Measurements from ENCODE around the gene UBA52. TPM values are rescaled to one million over a fixed set of nuclear protein-coding genes. Genes with fewer than 3 reads are reported as not detected.

UBA52 gene
- total and polyA plus RNA-seq, 2 of the 13 experiments (the other 11 are each of a cell fraction or from before 2014, with no cell fraction given), result 959 to 1,782 TPM

- TF ChIP-seq ATF2 (CRISPR knock-in tag; IDR thresholded peaks at IDR 0.05) (peak; percentile 72; the same call in 1 of the 2 replicates), ZNF430 (CRISPR knock-in tag; IDR thresholded peaks at IDR 0.05) (no peak; the same call in 1 of the 2 replicates), SIN3B (IDR thresholded peaks at IDR 0.05; ENCODE audit: low read length) (no peak), ZNF816 (CRISPR knock-in tag; IDR thresholded peaks at IDR 0.05; ENCODE audit: borderline replicate concordance) (no peak), REPIN1 (CRISPR knock-in tag; IDR thresholded peaks at IDR 0.05; ENCODE audit: borderline replicate concordance, low read depth) (peak; percentile 31; the same call in 1 of the 2 replicates), RCOR2 (CRISPR knock-in tag; IDR thresholded peaks at IDR 0.05) (0 out of 2 replicates have a peak, but pooled peaks have one; percentile 35), NFE2L1 (CRISPR knock-in tag; IDR thresholded peaks at IDR 0.05; ENCODE audit: borderline replicate concordance) (peak; percentile 99), PAX8 (CRISPR knock-in tag; IDR thresholded peaks at IDR 0.05; ENCODE audit: borderline replicate concordance) (no peak; the same call in 1 of the 2 replicates), CENPBD1 (CRISPR knock-in tag; IDR thresholded peaks at IDR 0.05; ENCODE audit: borderline replicate concordance, low read depth) (no peak), TBP (CRISPR knock-in tag; IDR thresholded peaks at IDR 0.05) (no peak), SETDB1 (CRISPR knock-in tag; IDR thresholded peaks at IDR 0.05; ENCODE audit: borderline replicate concordance) (no peak), EED (CRISPR knock-in tag; IDR thresholded peaks at IDR 0.05) (peak; percentile 53; the same call in 1 of the 2 replicates), CBX5 (CRISPR knock-in tag; IDR thresholded peaks at IDR 0.05; ENCODE audit: borderline replicate concordance) (peak; percentile 82; the same call in 1 of the 2 replicates), ZBTB43 (CRISPR knock-in tag; conservative IDR thresholded peaks at IDR 0.05) (0 out of 2 replicates have a peak, but pooled peaks have one; percentile 18), MIER2 (CRISPR knock-in tag; IDR thresholded peaks at IDR 0.05) (peak; percentile 50; the same call in 1 of the 2 replicates), ZNF18 (CRISPR knock-in tag; IDR thresholded peaks at IDR 0.05; ENCODE audit: insufficient replicate concordance) (no peak), EZH2 (conservative IDR thresholded peaks at IDR 0.05; ENCODE audit: low read depth, low read length) (no peak), ZNF460 (CRISPR knock-in tag; IDR thresholded peaks at IDR 0.05; ENCODE audit: borderline replicate concordance) (peak; percentile 60; the same call in 1 of the 2 replicates), ZSCAN30 (CRISPR knock-in tag; IDR thresholded peaks at IDR 0.05) (no peak), FOSL1 (CRISPR knock-in tag; IDR thresholded peaks at IDR 0.05; ENCODE audit: borderline replicate concordance) (no peak), KDM5B (CRISPR knock-in tag; IDR thresholded peaks at IDR 0.05; ENCODE audit: borderline replicate concordance) (no peak), ZSCAN29 (CRISPR knock-in tag; conservative IDR thresholded peaks at IDR 0.05) (no peak), ZSCAN5A (CRISPR knock-in tag; IDR thresholded peaks at IDR 0.05; ENCODE audit: borderline replicate concordance) (no peak)
These were observed 17.1 kb downstream of the UBA52 start, which contains the start of gene REX1BD (continued) for GRCh38 chr19:18588611-18589379.
